CD4-positive, alpha-beta T cell treated with Interleukin-6 for 4 hours (primary cell): ENCODE results near the gene ATP6V0A4.
"Not testable (repeated sequence)": the region's sequence is repeated elsewhere in the genome, so short reads cannot be mapped to it uniquely, and the experiment has no call there.

Source experiments
- DNase-seq: peaks from one replicate; pipeline ENCODE4 v3.0.0-alpha.2; 2020; ENCODE audit warnings: mixed read lengths

ATP6V0A4 gene

DNA sequence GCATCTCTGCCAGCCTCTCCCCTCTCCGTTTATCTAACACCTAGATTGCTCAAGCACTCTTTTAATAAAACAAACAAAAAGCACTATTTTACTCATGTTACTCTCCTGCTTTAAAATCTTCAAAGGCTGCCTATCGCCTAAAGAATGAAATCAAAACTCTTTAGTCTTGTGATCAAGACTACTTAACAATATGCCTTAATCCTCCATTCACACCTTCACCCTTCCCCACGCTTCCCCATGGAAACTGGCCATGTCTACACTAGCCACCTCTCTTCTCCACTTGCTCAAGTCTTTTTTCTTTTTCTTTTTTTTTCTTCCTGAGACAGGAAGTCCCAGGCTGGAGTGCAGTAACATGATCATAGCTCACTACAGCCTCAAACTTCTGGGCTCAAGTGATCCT, 48.0 kb downstream of the ATP6V0A4 start:
- no peak for DNase-seq

DNA sequence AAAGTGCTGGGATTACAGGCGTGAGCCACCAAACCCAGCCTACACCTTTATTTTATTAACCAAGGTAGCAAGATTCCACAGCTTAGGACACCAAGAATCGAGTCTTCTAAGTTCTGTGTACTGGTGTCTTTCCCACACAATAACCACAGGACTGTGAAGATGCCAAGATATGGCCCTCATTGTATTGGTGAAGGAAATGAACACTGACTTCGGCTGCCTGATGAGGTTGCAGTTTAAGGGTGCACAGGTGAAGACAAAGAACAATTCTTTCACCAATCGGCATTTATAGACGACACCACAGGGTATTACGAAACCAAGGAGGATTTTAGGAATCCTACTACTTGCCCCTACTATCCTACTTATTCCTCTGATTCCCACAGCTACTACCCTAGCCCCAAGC, 49.3 kb downstream of the ATP6V0A4 start:
- no peak for DNase-seq

DNA sequence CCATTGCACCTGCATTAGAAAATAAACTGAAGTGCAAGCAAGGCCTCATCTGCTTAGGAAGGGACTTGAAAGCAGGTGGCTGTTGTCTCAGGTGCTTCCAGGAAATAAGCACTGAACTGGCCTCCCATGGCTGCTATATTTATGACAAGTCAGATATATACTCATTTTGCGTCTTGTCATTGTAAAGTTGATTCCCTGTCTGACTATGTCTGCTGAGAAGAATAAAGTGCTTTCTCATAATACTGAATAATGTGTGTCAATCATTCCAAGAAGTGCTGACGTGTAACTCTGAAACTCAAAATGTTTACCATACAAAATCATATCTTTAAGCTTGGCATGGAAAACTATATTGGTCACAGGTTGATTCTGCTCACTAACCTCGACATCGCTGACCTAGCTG, 51.9 kb downstream of the ATP6V0A4 start:
- peak; percentile 26 for DNase-seq

DNA sequence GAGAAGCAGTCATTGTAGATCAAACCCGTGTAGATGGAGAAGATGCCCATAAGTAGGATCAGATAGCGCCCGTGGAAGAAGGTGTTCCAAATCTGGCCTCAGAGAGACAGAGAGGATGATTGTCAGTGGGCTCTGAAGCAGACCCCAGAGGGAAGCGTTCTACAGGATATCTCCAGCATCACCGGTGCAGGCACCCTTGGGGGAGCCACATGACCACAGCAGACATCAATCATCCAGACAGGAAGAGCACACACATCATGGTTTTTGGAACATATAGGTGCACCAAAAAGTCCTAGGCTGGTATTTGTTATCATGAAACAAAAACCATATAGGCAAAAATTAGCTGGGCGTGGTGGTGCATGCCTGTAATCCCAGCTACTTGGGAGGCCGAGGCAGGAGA, 52.8 kb downstream of the ATP6V0A4 start:
- peak; percentile 37 for DNase-seq

DNA sequence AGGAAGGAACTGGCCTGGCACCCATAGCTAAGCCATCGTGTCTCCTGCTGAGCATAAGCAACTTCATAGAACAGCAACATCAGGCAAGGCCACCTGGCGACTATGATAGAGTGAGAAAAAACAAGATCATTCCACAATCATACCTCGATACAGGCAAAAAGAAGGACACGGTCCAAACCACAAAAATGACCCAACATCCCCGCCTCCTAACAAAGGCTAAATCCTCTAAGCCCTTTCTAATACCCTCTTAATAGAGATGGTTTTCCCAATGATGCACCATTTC, 56.6 kb downstream of the ATP6V0A4 start:
- DNase-seq, result no peak

- no peak for DNase-seq
Measured at GRCh38 chr7:138739859-138740258, 58.1 kb downstream of the ATP6V0A4 start.

GRCh38 chr7:138738551-138739335, 59.3 kb downstream of the ATP6V0A4 start:
- DNase-seq, result peak; percentile 93

DNA sequence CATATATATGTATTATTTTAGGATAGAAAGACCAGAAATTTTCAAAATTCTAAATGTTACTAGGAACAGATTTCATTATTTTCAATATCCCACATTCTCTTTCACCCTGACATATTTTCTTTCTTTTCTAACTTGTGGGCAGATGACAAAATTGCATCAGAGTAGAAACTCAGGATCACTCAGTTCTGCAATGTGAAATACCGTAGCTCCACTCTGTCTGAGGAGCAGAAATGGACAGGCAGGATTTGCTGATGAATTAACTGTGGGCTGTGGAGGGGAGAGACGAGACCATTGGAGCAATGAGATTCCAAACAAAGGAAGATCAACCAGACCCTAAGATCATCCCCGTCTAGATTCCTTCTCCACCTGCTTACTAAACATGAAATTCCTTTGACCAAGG, 59.9 kb downstream of the ATP6V0A4 start:
- DNase-seq, result no peak

- no peak for DNase-seq
Measured at GRCh38 chr7:138735399-138735798, 62.6 kb downstream of the ATP6V0A4 start.

GRCh38 chr7:138731733-138732132, 66.3 kb downstream of the ATP6V0A4 start:
- DNase-seq, result not testable (repeated sequence)

DNA sequence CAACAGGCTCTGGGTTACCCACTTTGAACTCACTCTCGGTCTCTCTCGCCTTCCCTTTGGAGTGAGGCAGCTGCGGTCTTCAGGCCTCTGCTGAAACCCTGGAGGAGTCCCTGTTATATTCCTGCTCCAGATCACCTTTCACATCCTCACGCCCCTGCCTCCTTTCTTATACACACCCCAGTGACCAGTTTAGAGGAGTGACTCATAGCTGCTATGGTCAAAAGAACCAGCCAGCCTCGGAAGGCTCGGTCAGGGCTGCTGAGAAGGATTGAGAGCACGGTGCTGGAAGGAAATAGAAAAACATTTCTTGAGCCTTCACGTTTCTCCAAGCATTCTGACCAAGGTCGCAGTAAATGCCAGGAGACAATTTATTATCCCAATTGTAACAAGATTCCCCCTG, 68.6 kb downstream of the ATP6V0A4 start:
- DNase-seq, result no peak

GRCh38 chr7:138727336-138728099, 70.5 kb downstream of the ATP6V0A4 start:
- DNase-seq, result no peak

- peak; percentile 22 for DNase-seq
Measured at GRCh38 chr7:138726288-138726687, 71.7 kb downstream of the ATP6V0A4 start.

GRCh38 chr7:138720286-138720685, 77.7 kb downstream of the ATP6V0A4 start:
- DNase-seq, result no peak

DNA sequence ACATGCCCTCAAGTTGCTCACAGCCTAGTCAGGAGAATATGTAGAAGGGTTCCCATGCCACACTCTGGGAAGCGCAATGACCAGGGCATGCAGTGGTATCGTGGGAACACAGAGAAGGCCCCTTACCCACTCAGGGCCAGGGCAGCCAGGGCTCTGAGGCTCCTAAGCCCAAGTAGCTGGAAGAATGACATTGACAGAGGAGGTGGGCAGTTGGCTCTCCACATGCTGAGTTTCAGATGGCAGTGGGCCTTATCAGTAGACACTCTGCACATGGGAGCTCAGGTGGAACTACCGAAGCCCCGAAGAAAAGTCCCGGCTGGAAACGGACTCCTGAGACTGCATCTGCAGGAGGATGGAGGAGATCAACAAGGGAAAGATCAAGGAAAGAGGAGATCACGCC, 81.1 kb downstream of the ATP6V0A4 start:
- no peak for DNase-seq

GRCh38 chr7:138713191-138713590, 84.8 kb downstream of the ATP6V0A4 start:
- DNase-seq, result peak; percentile 43

- DNase-seq, result no peak
Measured at GRCh38 chr7:138712652-138713051, 85.3 kb downstream of the ATP6V0A4 start.

DNA sequence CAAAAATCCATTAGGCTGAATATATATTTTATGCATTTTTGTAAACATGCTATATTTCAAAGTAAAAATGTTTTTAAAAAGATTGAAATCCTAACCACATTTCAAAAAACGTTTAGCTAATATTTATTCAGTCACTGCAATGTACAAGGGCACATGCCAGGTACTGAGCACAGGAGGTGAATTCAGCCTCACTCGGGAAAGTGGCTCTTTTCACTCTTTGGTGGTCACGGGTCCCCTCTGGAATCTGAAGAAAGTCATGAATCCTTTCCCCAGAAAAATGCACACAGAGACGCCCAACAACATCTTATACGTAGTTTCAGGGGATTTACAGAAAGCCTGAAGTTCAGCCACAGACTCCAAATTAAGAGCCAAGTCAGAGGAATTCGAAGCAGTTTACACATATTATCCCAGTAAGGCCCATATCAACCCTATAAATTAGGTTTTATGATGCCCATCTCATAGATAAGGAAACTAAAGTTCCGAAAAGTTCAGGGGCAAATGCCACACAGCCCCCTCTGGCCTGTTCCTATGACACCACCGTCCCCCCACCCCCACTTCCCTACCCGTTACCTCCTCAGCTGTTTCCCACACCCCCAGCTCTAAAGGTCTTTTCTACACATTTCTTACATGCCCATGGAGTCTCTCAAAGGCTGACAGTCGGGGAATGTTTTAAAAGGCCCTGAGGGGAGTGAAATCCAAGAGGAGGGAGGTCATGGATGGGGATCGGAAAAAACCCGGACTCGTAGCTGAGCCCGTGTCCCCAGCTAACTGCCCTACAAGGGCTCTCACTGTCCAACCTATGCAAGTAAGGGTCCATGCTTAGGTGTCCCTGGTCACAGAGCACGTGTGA, 87.2 kb downstream of the ATP6V0A4 start:
- DNase-seq, result no peak

DNA sequence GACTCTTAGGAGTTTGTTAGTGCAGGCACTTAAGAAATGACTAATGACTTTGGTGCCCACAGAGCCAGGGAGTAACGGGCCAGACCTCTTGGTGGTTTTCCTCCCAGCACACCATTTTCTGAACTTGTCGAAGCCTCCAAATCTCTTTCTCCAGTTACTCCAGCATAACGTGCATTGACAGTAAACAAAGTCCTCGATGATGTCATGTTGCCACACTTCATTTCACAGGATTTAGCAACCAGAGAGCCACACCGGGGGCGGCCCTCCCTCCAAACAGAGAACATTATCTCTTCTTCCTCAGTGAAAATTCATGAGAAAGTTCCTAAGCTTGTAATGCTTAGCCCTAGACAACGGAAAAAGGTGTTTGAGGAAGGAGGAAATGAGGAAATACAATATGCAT, 92.8 kb downstream of the ATP6V0A4 start:
- no peak for DNase-seq

DNA sequence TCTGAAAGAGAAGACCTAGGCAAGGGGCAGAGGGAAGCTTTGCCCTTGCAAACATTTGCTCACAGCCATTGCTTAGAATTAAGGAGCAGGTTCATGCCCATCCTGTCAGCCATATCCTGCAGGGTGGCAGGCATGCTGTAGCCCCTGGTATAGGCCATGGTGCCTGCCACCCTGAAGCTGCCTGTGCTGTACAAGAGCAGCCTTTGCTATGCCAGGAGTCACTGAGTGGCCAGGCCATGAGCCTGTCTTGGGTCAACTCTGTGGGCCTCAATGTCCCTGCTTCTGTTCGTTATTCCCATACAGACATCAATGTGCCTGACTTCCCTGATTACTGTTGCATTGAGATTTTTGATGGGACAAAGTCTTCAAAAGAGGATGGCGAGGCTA, 96.5 kb downstream of the ATP6V0A4 start:
- no peak for DNase-seq

- no peak for DNase-seq
Measured at GRCh38 chr7:138700857-138701536, 97.0 kb downstream of the ATP6V0A4 start, which contains the start of gene SVOPL. TSS of gene SVOPL (minus strand) at chr7:138701362. CDS start at chr7:138679045, 22,317 bp downstream.

GRCh38 chr7:138699661-138700060, 98.3 kb downstream of the ATP6V0A4 start:
- no peak for DNase-seq

DNA sequence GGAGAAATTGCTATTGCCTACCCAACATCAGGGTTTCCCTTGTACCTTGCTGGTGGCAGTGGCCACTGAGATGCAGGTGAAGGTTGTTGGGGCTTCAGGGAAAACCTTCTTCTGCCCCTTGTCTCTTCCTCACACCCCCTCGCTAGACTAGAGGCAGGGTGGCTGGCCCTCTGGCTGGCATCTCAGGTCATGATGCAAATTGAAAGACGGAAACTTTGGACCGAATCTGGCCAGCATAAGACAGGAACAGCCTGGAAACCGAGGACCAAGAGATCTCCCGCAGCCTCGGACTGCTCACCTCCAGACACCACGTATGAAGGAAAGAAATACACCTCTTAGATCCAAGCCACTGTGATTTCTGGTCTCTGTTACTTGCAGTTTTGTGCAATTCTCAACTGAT, 99.7 kb downstream of the ATP6V0A4 start:
- DNase-seq, result no peak
